GM19043 (cell line): ENCODE results near the gene NSMCE4A.
"Not testable (repeated sequence)": the region's sequence is repeated elsewhere in the genome, so short reads cannot be mapped to it uniquely, and the experiment has no call there.

Source experiments
- ATAC-seq: cut with Tn5 transposase; IDR thresholded peaks from one replicate; pipeline ENCODE4 v1.9.1; 2021; ENCODE audit warnings: low read depth; ENCODE audit not compliant: unreplicated experiment

Gene NSMCE4A

GRCh38 chr10:121942749-121943416 is 32.1 kb downstream of the NSMCE4A start:
- no peak for ATAC-seq

GRCh38 chr10:121941532-121941931 is 33.5 kb downstream of the NSMCE4A start:
- no peak for ATAC-seq

GRCh38 chr10:121936295-121936694 is 38.7 kb downstream of the NSMCE4A start:
- no peak for ATAC-seq

GRCh38 chr10:121935702-121936101 is 39.3 kb downstream of the NSMCE4A start:
- ATAC-seq, result no peak

GRCh38 chr10:121930268-121931085 is 44.5 kb downstream of the NSMCE4A start:
- not testable (repeated sequence) for ATAC-seq

- ATAC-seq, result not testable (repeated sequence)
Measured at GRCh38 chr10:121929585-121930267, 45.3 kb downstream of the NSMCE4A start.

- ATAC-seq, result no peak
Measured at GRCh38 chr10:121928528-121928884, 46.5 kb downstream of the NSMCE4A start.

- peak; percentile 72 for ATAC-seq
Measured at GRCh38 chr10:121927841-121928527, 47.0 kb downstream of the NSMCE4A start, which contains the start of gene ATE1. Gene ATE1 (minus strand): TSS chr10:121928031. CDS start chr10:121927949, 82 bp downstream.

GRCh38 chr10:121927318-121927840 is 47.6 kb downstream of the NSMCE4A start:
- peak; percentile 34 for ATAC-seq

GRCh38 chr10:121926671-121927317 is 48.2 kb downstream of the NSMCE4A start:
- peak; percentile 8 for ATAC-seq

- ATAC-seq, result no peak
Measured at GRCh38 chr10:121926157-121926556, 48.9 kb downstream of the NSMCE4A start.

GRCh38 chr10:121921238-121921931 is 53.6 kb downstream of the NSMCE4A start:
- no peak for ATAC-seq

GRCh38 chr10:121919666-121920065 is 55.4 kb downstream of the NSMCE4A start:
- ATAC-seq, result no peak

GRCh38 chr10:121918800-121919199 is 56.2 kb downstream of the NSMCE4A start:
- not testable (repeated sequence) for ATAC-seq

GRCh38 chr10:121914661-121915060 is 60.4 kb downstream of the NSMCE4A start:
- no peak for ATAC-seq

GRCh38 chr10:121911421-121911697 is 63.7 kb downstream of the NSMCE4A start:
- ATAC-seq, result no peak

GRCh38 chr10:121910673-121911420 is 64.2 kb downstream of the NSMCE4A start:
- ATAC-seq, result peak; percentile 54
